ENCODE data around the gene HOXD9.

Gene HOXD9

DNA sequence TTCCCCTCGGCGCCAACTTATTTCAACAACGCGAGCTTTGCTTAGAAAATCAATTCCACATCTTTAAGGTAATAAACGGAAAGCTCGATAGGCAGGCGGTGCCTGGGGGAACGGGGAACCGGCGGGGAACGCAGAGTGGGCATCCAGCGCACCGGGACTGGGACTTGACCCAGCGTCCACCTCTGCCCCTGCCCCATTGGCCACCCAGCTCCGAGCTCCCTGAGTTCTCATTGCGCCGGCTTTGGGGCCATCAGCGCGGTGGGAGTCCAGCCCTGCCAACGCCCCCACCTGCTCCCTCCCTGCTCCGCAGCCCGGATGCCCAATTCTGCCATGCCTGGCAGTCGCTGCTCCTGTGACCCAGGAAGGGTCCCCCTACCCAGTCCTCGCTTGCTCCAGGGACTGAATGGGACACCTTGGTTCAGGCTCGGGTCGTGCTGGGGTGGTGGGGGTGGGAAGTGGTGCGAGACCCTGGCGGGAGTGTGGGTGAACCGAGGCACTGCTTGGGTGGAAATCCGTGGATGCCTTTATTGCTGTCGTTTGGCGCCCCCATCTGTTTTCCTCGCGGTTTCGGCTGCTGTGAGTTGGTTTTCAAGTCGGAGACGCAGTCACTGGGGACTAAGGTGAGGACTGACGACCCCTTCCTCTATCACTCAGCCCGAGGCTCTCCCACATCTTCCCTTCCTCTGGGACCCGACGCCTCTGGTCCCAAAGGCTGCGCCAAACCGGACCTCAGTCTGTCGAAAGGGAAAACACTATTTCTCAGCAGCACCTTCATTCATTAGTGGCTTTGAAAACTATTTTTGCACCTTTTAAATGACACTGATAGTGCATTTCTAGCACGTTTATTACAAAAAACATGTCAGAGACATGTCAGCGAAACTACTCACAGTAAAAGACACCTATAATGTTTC, 36.4 kb upstream of the HOXD9 start:
- DNase-seq (ENCODE audit: low read depth in 2 of 2), result no peak

DNA sequence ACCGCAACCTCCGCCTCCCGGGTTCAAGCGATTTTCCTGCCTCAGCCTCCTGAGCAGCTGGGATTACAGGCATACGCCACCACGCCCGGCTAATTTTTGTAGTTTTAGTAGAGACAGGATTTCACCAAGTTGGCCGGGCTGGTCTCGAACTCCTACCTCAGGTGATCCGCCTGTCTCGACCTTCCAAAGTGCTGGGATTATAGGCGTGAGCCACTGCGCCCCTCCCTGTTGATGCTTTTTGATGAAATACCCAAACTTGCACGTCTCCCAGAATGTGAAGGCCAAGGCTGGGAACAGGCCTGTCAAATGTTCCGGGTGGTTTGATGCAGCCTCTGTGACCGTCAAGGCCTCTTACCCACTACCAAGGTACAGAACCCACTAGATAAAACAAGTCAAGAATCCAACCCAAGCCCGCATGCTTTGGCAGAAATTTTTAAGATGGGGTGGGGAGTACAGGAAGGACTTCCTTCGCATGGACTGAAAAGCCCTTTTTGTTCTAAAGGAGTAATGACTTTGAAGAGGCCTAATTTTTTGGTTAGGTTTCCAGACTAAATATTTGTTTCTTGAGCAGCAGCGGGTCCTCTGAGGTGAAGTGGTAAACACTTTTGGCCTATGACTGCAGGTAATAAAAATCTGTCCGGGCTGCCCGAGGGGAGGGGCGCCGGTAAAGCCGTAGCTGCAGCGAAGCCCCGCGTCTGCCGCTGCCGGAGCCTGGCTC, 35.0 kb upstream of the HOXD9 start:
- no peak for DNase-seq (ENCODE audit: low read depth in 2 of 2)

DNA sequence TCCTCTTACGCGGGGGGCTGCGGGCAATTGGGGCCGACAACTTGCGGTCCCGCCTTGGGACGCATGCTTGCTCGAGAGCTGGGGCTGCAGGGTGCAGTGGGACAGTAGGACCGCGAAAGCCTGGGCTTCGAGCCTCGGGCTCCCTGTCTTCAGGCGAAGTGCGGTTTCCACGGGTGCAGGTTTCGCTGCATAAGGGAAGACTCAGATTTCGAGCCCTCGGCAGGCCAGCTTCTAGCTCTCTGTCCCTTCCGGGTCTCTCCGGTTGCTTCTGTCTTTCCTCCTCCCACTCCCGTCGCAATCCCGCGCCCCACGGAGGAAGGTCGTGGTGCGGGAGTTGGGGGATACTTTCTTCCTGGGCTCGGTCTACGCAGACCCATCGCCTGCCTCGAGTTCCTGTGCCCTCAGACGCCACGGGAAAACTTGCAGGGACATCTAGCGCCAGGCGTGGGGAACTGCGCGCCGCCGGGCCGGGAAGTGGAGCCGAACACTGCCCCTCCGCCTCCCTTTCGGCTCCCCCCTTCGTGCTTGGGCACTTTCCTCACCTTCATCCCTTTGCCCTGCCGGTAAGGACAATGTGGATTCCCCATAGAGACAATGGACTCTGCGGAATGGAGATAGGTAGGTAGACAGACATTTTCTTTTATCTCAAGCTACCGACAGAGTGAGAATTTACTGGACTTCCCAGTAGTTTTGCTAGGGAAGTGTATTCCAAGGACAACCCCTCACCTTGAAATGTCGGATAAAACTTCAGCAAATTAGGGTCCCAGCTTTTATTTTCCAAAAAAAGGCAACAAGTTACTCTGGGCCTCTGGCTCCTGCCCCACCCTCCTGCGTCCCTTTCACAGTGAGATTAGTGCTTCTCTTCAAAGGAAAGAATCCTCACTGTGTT, 34.2 kb upstream of the HOXD9 start:
- no peak for DNase-seq (ENCODE audit: low read depth in 2 of 2)

DNA sequence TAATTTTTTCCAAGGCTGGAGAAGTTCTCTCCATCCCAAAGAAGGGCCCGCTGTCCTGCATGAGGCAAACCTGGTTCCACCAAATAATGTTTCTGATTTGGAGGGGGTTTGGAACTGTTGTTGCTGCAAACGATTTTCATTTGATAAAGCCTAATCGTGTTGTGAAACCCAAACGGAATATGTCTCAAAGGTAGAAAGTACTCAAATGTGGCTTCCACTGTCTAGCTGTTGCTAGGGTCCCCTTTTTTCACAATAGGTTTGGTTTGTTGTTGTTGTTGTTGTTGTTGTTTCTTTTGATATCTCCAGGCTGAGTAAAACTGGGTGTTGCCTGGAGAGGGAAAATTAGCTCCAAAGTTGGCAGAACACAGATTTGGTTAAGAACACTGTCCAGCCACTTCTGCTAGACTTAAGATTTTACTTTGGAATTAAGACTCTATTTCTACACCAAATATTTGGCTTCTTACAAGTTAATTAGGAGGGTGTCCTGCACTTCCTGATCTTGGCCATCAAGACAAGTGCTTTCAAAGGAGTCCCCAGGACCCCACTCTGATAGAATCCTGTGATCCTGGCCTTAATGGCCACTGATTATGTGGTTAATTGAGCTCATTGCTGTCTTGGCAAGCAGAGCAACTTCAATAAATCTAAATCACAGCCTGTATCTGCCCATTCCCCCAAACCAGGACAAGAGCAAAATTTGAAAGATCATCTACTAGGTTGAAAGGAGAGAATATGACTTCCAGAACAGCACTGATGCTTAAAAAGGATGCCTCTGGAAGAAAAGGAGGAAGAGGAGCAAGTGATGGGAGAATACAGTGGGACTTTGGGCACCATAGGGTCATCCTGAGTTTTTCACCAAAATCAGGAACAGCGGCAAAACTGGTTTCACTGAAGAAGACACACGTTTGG, 33.3 kb upstream of the HOXD9 start:
- DNase-seq (ENCODE audit: low read depth in 2 of 2), result no peak

DNA sequence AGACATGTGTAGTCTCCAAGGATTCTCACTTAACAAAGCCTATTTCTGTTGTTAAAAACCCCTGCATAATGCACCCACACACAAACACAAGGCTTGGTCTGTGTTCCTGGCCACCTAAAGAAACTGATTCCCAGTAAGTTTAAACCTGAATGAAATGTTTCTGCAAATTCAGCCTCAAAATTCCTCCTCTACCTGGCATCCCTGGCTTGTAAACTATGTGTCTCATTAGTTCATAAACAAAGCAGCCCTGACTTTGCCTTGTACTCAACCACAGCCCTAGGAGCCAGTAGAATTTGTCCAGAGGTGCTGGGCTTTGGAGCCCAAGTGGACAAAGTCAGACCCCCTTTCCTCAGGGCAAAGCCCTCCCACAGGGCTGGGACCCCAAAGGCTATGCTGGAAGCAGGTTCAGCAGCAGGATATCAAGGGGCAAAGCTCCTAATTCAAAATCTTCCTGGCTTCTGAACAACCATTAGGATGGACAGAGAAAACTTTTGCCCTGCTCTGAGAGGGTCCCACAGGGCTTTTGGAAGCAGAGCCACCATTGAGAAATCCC, 32.6 kb upstream of the HOXD9 start:
- DNase-seq (ENCODE audit: low read depth in 2 of 2), result no peak

DNA sequence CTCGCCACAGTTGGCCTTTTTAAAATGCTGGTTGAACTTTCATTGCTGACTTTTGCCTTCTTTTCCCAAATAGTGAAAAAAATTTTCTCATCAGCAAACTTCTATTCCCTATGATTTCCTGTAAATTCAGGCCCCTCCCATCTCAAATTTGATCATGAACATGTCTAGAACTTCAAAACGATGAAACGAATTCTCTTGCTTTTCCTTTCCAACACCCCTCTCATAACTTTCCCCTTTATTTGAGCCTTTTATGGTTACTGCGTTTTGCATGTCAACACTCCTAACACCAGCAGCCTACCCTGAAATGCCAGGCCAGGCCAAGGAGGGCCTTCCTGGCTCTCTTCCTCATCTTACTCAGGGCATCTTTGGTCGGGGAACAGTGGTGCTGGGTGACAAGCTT, 31.7 kb upstream of the HOXD9 start:
- no peak for DNase-seq (ENCODE audit: low read depth in 2 of 2)

DNA sequence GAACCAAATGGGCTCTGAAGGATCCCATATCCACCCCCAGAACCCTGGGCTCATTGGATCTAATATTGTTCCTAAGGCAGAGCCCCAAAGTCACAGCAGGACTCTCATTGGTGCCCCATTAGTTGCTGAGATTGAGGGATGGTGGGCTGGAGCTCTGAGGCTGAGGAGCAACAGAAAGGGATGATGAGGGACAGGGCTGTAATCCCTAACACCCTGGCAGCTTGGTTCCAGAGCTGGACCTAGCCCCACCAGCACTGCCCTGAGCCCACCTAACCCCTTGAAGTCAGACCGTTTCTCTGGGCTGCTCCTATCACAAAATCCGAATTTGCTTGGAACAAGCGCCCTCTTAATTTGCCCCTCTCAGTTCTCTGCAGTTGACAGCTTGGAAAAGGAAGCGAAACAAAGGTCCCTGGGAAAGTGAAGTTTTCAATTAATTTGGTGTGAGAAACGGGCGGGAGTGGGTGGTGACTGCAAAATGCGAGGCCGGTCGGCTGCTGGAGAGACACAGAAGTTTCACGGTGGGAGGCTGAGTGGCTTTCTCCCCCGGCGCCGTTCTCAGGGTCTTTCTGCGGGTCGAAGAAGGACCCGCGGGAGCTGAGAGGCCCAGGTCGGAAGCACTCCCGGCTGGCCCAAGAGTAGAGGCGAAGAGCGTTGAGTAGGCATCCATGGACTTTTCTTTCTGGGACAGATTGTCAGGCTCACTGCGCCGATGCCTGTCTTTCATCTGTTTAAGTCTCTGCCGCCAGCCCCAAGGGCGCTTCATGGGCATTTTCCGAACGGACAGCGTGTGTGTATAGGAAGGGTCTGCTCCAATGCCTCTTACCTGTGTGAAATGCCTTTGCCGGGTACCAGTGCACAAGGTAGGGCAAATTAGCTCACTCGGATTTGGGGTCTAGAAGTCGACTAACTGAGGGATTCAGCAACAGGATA, 30.9 kb upstream of the HOXD9 start:
- DNase-seq (ENCODE audit: low read depth in 2 of 2), result no peak

DNA sequence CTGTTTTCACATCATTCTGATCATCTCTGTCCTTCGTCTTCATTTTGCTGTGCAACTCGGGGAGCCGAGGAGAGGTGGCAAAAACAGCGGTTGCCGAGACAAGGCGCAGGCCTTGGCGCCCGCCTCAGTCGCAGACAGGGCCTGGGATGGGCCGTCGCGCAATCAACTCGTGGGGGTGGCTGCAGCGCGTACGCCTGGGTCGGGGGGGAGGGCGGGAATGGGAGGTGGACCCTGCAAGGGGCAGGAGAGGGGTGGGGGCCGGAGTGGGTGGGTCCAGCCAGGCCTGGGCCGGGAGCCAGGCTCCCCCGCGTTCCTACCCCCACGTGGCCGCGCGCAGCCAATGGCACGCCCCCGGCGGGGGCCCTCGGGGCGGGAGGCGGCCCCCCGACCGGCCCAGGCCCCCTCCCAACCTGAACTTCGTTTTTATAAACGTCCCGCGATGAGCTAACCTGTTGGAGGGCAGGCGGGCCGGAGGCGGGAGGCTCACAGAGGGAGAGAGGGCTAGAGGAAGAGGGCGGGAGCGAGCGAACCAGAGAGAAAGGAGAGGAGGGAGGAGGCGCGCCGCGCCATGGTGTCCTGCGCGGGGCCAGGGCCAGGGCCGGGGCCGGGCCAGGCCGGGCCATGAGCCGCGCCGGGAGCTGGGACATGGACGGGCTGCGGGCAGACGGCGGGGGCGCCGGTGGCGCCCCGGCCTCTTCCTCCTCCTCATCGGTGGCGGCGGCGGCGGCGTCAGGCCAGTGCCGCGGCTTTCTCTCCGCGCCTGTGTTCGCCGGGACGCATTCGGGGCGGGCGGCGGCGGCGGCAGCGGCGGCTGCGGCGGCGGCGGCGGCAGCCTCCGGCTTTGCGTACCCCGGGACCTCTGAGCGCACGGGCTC, 30.0 kb upstream of the HOXD9 start, which contains the start of gene HOXD13:
TSS of gene HOXD13 (plus strand) at position 452 of the 875 bp plus-strand sequence. CDS start at position 622, 170 bp downstream.
- DNase-seq (ENCODE audit: low read depth in 2 of 2), result no peak

DNA sequence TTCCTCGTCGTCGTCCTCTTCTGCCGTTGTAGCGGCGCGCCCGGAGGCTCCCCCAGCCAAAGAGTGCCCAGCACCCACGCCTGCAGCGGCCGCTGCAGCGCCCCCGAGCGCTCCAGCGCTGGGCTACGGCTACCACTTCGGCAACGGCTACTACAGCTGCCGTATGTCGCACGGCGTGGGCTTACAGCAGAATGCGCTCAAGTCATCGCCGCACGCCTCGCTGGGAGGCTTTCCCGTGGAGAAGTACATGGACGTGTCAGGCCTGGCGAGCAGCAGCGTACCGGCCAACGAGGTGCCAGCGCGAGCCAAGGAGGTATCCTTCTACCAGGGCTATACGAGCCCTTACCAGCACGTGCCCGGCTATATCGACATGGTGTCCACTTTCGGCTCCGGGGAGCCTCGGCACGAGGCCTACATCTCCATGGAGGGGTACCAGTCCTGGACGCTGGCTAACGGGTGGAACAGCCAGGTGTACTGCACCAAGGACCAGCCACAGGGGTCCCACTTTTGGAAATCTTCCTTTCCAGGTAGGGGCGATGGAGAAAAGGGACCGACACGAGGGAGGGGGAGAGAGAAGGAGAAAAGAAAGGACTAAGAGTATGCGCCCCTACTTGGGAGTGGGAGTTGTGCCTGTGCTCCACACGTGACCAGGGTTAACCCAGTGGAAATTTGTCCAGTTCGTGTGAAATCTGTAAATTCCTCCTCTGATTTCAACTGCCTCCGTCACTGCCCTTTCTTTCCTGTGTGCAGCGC, 29.2 kb upstream of the HOXD9 start:
- no peak for DNase-seq (ENCODE audit: low read depth in 2 of 2)

DNA sequence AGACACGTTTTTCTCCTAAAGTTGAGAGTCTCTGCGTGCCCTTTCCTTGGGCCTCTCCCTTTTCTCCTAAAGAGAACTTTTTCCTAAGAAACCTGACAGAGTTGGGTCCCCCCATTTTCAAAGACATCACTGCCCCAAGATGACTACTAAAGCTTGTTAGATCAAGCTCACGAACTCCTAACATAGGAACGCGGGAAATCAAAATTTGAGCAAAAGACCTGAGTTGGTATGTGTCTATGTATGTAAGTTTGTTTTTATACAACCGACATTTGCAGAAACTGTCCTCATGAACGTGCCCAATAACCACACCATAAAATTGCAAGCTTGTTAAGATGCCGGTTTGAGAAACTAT, 28.6 kb upstream of the HOXD9 start:
- no peak for DNase-seq (ENCODE audit: low read depth in 2 of 2)

DNA sequence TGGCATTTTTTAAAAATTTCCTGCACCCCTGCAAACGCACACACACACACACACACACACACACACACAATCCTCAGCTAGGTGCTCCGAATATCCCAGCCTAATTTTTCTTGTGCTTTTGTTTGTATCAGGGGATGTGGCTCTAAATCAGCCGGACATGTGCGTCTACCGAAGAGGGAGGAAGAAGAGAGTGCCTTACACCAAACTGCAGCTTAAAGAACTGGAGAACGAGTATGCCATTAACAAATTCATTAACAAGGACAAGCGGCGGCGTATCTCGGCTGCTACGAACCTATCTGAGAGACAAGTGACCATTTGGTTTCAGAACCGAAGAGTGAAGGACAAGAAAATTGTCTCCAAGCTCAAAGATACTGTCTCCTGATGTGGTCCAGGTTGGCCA, 28.2 kb upstream of the HOXD9 start:
- DNase-seq (ENCODE audit: low read depth in 2 of 2), result no peak

DNA sequence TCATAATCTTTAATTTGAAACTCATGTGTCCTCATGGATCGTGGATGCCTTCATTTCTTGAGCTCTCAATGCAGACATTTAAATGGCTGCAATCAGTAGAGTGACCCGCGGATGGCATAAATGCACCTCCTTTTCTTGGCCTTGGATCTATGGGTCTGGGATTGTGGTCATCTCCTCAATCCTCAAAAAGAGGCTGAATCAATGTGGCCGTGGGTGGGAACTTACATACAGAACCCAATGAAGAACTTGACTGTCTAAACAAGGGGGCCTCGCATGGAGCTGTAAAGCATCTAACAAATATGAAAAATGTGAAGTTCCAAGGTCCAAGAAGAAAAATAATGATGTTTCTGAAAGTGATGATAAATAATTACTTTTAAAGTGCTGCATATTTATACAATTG, 27.1 kb upstream of the HOXD9 start:
- DNase-seq (ENCODE audit: low read depth in 2 of 2), result no peak

DNA sequence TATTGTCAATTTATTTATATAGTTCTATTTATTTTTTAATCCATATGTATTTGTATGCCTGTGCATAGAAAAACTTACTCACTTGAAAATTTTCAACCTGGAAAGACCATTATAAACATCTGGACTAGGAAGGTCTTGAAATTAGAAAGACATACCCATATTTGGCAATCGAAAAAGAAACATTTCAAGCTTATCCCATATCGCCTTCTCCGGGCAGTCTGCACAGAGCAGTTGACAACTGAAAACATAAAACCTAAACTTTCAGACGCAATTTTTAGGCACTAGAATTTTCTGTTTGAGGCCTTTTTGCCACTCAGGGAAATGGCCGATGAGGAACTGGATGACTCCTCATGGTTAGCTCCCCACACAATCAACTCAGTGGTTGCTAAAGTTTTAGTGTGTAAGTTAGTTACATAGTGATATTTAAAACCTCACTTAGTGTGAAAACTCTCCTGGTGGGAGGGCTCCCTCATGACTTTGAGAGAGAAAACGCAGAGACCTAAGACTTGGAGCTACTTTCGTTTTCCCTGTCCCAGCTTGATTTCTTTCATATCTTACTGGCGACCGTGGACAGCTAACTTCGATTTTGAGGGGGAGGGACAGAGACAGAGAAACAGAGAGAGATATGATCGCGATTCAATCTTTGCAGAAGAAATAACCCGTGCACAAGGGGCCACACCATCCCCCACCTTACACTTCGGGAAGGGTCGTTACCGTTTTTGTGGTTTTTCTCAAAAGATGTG, 26.1 kb upstream of the HOXD9 start:
- no peak for DNase-seq (ENCODE audit: low read depth in 2 of 2)

DNA sequence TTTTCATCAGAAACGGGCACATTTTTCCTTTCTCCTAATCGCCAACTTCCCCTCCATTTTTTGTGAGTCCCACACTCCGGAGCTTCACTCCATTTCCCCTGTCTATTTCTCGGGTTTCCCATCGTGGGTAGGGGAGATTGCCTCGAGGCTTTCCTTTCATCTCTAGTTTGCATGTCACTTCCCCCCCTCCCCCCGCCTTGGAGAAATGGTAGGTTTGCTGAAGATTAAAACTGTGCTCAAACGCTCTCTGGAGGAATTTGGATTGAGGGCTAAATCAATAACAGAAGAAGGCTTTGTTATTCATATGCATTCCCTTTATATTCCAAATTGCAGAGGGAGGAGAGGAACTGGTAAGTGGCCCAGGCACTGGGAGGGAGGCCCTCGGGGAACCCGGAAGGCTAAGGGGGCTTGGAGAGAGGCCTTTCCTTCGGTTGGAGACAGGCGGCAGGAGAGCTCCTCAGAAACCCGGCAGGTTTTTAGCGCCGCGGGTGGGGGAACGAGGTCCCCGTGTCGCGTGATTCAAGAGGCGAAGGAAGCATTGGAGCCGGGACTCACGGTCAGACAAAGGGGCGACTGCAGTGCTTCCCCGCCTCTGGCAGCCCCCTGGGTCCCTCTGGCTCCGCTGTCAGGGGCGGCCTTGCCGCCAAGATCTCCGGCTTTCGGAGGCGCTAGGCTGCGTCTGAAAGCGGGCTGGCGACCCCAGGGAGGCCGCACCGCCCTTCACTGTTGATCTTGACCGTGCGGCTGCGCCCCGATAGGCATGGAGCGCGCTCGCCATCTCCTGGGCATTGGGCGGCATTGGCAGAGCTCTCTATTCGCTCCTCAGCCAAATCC, 25.3 kb upstream of the HOXD9 start:
- peak in 1 of 2 donors; percentile 30 for DNase-seq (ENCODE audit: low read depth in 2 of 2)

DNA sequence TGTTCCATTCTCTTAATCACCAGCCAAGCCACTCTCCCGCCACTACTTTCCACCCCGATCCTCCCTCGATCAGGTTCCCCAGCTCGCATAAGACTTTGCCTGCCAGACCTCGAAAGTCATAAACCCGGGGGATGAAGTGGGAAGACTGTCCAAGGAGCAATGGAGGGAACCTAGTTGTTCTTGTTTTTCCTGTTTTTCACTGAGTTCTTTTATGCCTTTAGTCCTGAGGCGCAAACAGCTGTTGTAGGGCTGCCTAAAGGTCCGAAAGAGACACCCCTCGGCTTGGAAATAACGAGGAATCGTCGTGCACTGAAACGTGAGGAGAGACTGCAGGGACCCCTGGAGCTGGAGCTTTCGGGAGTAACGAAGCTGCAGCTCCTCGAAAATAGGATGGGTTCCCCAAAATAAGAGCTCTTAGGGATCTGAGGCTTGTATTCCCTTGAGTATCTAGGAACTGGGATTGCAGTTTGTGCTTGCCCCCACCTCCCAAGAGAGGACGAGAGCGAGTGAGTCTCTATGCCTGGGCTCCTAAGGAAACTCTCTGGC, 24.6 kb upstream of the HOXD9 start:
- DNase-seq (ENCODE audit: low read depth in 2 of 2), result no peak

Measured in stimulated activated CD4-positive, alpha-beta T cell treated with anti-CD3 and anti-CD28 coated beads, Interleukin-1b, Interleukin-23, amount 100 ng/mL, for 1 hour (primary cell).